Mammary epithelial cell (primary cell): Measurements from ENCODE around the gene RTBDN.

Source experiments
- EZH2 ChIP-seq: IDR thresholded peaks from 2 replicates; pipeline ENCODE4 v1.6.1; 2012; ENCODE audit warnings: low read length, inconsistent platforms, borderline replicate concordance
- TF ChIP-seq, protein P1 (sequence below), 2 donors: IDR thresholded peaks in 1 of 2; conservative IDR thresholded peaks in 1 of 2; 2 replicates each; pipeline ENCODE4 v1.5.1; 2011 to 2012; ENCODE audit warnings: inconsistent platforms in 2 of 2, low read length in 2 of 2, mild to moderate bottlenecking in 2 of 2, control low read depth in 1 of 2, low read depth in 1 of 2; ENCODE audit not compliant: insufficient read depth in 1 of 2; ENCODE audit errors: extremely low read depth in 1 of 2

- TF ChIP-seq, protein P1, sequence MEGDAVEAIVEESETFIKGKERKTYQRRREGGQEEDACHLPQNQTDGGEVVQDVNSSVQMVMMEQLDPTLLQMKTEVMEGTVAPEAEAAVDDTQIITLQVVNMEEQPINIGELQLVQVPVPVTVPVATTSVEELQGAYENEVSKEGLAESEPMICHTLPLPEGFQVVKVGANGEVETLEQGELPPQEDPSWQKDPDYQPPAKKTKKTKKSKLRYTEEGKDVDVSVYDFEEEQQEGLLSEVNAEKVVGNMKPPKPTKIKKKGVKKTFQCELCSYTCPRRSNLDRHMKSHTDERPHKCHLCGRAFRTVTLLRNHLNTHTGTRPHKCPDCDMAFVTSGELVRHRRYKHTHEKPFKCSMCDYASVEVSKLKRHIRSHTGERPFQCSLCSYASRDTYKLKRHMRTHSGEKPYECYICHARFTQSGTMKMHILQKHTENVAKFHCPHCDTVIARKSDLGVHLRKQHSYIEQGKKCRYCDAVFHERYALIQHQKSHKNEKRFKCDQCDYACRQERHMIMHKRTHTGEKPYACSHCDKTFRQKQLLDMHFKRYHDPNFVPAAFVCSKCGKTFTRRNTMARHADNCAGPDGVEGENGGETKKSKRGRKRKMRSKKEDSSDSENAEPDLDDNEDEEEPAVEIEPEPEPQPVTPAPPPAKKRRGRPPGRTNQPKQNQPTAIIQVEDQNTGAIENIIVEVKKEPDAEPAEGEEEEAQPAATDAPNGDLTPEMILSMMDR (conservative IDR thresholded peaks at IDR 0.05 in 1 of 2, IDR thresholded peaks at IDR 0.05 in 1 of 2; ENCODE audit: extremely low read depth in 1 of 2, insufficient read depth in 1 of 2, low read depth in 1 of 2, low read length in 2 of 2): no peak
- TF ChIP-seq EZH2: no peak
These were observed 12.6 kb downstream of the RTBDN start for GRCh38 chr19:12821761-12822160.
